Pancreas (tissue), 10 donors: ENCODE data around the gene SMIM44. TPM values are rescaled to one million over a fixed set of nuclear protein-coding genes. Genes with fewer than 3 reads are reported as not detected.

Source experiments
- ATAC-seq, 4 donors: fragments of 200-7000 bp; cut with Tn5 transposase; one replicate each; pipeline versions ENCODE4 v1.8.0 to v1.9.1; 2020; ENCODE audit warnings: mild to moderate bottlenecking in 4 of 4, moderate library complexity in 4 of 4
- DNase-seq, 6 donors: peaks; one replicate each; pipeline ENCODE4 v3.0.0-alpha.2; 2020
- FAIRE-seq: peaks from 2 replicates; lab custom pipeline; 2012; peaks lifted over from hg19 to GRCh38; lab: Jason Lieb, UNC
- H3K27ac ChIP-seq, 4 donors: fragments of 200-600 bp; sonication (generic); 1 replicate in 3 of 4; 2 replicates in 1 of 4; pipeline versions ENCODE4 v1.5.0 to v1.8.0; 2020
- H3K27me3 ChIP-seq, 4 donors: fragments of 200-600 bp; one replicate each; pipeline ENCODE4 v1.8.0; 2021
- H3K36me3 ChIP-seq, 3 donors: fragments of 200-600 bp; sonication (generic) in 1 of 3; one replicate each; pipeline versions ENCODE4 v1.5.0 to v1.8.0; 2020 to 2021
- H3K4me1 ChIP-seq, 3 donors: fragments of 200-600 bp; one replicate each; pipeline ENCODE4 v1.8.0; 2021
- H3K4me3 ChIP-seq, 4 donors: fragments of 200-600 bp; sonication (generic) in 2 of 4; one replicate each; pipeline versions ENCODE4 v1.5.0 to v1.8.0; 2020 to 2021
- H3K9me3 ChIP-seq, 4 donors: fragments of 200-600 bp; one replicate each; pipeline ENCODE4 v1.8.0; 2021
- WGBS, 2 donors: extraction: QIAGEN DNeasy Blood & Tissue Kit; methylation state at CpG; one replicate each; pipeline ENCODE4 v1.1.7; 2013; 5-methylcytosine and 5-hydroxymethylcytosine counted together
- intact Hi-C, 3 donors: fragments of 100-400 bp; cut with DNase I; formaldehyde crosslinking; loops; one replicate each; pipeline versions ENCODE4 v1.11.1 to v1.14.2; 2022
- polyA plus RNA-seq, 2 donors: library from polyadenylated mRNA; stranded (reverse); fragments of 200-250 nt; gene quantifications; one replicate each; pipeline ENCODE4 v1.2.3, GENCODE V29; 2013
- total RNA-seq, 6 donors: library from RNA; stranded (reverse); fragmentation: NEBNext Ultra II Directional in 4 of 6; extraction: Animal tissue kit (Norgen Biotek cat#: 25700) in 4 of 6; gene quantifications; one replicate each; pipeline versions ENCODE4 v1.2.1 to v1.2.4, GENCODE V29; 2021 to 2023
- TF ChIP-seq, protein P1 (sequence below), 4 donors: fragments of 200-600 bp; sonication (generic) in 3 of 4; IDR thresholded peaks; one replicate each; pipeline versions ENCODE4 v1.5.0 to v1.8.0; 2021; ENCODE audit warnings: antibody characterized with exemption in 4 of 4
- donor health status: healthy with polysubstance abuse.
- donor health status: DM: no; HTN: no; CAD: no; lungs with moderate emphysema.
- donor health status: DM: no; HTN: no; CAD: no.
- donor health status: control.
- donor health status: control.
- donor health status: Bipolar disorder and iron deficiency.
- donor health status: DM: yes; HTN: yes; CAD: no.
- donor health status: DM: no; HTN: no; CAD: no.
- donor health status: DM: no; HTN: no; CAD: no.
- donor health status: DM: yes; HTN: yes; CAD: no.

SMIM44 gene
- total and polyA plus RNA-seq, 8 donors, result 0.92 TPM; not detected in 7

- no peak for FAIRE-seq
- no peak for DNase-seq
- Histone ChIP-seq H3K4me3 (no peak overlapping the region), H3K36me3 (no peaks in the 10 kb centered on the region), H3K27me3 (no peaks in the 10 kb centered on the region), H3K4me1 (peaks cover 0 to 19% (median 16%) of the 10 kb centered on the region in 3 donors), H3K27ac (no peak overlapping the region), H3K9me3 (no peaks in the 10 kb centered on the region)
- ATAC-seq, result no peak
- TF ChIP-seq, protein P1, sequence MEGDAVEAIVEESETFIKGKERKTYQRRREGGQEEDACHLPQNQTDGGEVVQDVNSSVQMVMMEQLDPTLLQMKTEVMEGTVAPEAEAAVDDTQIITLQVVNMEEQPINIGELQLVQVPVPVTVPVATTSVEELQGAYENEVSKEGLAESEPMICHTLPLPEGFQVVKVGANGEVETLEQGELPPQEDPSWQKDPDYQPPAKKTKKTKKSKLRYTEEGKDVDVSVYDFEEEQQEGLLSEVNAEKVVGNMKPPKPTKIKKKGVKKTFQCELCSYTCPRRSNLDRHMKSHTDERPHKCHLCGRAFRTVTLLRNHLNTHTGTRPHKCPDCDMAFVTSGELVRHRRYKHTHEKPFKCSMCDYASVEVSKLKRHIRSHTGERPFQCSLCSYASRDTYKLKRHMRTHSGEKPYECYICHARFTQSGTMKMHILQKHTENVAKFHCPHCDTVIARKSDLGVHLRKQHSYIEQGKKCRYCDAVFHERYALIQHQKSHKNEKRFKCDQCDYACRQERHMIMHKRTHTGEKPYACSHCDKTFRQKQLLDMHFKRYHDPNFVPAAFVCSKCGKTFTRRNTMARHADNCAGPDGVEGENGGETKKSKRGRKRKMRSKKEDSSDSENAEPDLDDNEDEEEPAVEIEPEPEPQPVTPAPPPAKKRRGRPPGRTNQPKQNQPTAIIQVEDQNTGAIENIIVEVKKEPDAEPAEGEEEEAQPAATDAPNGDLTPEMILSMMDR (IDR thresholded peaks at IDR 0.05), result no peak
- 74 to 80% methylated on average over 2 of the region's 2 CpGs for WGBS, 2 donors
- intact Hi-C loops, result no loop called here
Observed at GRCh38 chr19:3517638-3518037, 34.4 kb upstream of the SMIM44 start.

- Histone ChIP-seq H3K4me3 (no peak overlapping the region), H3K4me1 (peaks cover 0 to 19% (median 16%) of the 10 kb centered on the region in 3 donors), H3K9me3 (no peaks in the 10 kb centered on the region), H3K27ac (no peak overlapping the region), H3K36me3 (no peaks in the 10 kb centered on the region), H3K27me3 (no peaks in the 10 kb centered on the region)
- intact Hi-C loops, result no loop called here
- DNase-seq (peak in 5 of 6 donors; percentile 44 to 82 (median 59)), FAIRE-seq (no peak), ATAC-seq (peak; percentile 47 to 76 (median 62))
- WGBS, 2 donors, result 24 to 33% methylated on average over 15 of the region's 15 CpGs
- TF ChIP-seq, protein P1 (IDR thresholded peaks at IDR 0.05), result no peak
Observed at GRCh38 chr19:3516675-3517207, 33.5 kb upstream of the SMIM44 start.

DNA sequence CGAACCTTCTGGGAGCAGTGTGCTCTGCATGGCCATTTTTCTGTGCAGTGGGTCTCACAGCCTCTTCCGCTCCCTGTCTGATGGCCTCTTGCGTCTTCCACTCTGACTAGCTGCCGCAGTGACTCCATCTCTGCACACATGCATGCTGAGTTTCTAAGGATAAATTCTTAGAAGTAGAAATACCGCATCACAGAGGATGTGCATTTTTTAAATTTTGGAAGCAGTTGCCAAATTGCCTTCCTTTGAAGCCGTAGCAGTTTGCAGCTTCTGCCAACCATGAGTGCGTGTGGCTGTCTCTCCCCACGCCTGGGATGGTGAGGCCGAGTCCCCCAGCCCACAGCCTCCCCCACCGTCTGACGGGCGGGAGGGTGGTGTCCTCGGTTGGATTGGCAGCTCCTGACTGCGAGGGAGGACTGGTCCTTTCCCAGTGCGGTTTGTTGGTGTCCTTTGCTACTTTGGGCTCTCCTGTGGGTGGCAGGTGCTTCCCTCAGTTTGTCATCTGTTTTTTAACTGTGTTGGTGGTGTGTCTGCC lies 32.7 kb upstream of the SMIM44 start:
- no peak overlapping the region for H3K27ac ChIP-seq
- intact Hi-C loops, result no loop called here
- FAIRE-seq, result no peak
- no peak for ATAC-seq
- WGBS, 2 donors, result 80 to 81% methylated on average over 15 of the region's 15 CpGs
- DNase-seq, result no peak
- H3K9me3 ChIP-seq, result no peaks in the 10 kb centered on the region
- peaks cover 0 to 19% (median 16%) of the 10 kb centered on the region in 3 donors for H3K4me1 ChIP-seq
- no peaks in the 10 kb centered on the region for H3K36me3 ChIP-seq
- H3K4me3 ChIP-seq, result no peak overlapping the region
- no peaks in the 10 kb centered on the region for H3K27me3 ChIP-seq
- TF ChIP-seq, protein P1 (IDR thresholded peaks at IDR 0.05), result no peak

DNA sequence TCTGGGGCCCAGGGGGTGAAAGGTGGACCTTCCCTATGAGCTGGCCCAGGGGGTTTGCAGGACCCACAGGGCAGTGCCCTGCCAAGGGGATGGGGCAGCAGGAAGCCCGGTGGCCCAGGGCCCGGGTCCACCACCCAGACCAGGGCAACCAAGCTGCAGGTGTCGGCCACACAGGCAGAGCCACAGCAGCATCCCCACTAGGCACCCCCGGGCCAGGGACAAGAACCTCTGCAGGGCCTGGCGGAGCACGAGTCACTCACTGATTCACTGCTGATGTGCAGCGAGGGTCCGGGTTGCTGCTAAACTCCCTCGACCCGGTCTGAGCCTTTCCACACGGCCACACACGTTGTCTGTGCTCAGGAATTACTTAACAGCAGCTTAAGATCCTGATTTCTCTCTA lies 31.7 kb upstream of the SMIM44 start:
- 90 to 93% methylated on average over 12 of the region's 12 CpGs for WGBS, 2 donors
- no peak for DNase-seq

More for the DNA sequence above, 31.7 kb upstream of the SMIM44 start:
- ATAC-seq (no peak), FAIRE-seq (no peak)
- Histone ChIP-seq H3K27me3 (no peaks in the 10 kb centered on the region), H3K9me3 (no peaks in the 10 kb centered on the region), H3K36me3 (no peaks in the 10 kb centered on the region), H3K4me3 (no peak overlapping the region), H3K4me1 (peaks cover 0 to 19% (median 16%) of the 10 kb centered on the region in 3 donors), H3K27ac (no peak overlapping the region)
- TF ChIP-seq, protein P1 (IDR thresholded peaks at IDR 0.05), result no peak
- intact Hi-C loops, result no loop called here
